ENCODE measurements around the gene TSPAN5. TPM values are rescaled to one million over a fixed set of nuclear protein-coding genes. Genes with fewer than 3 reads are reported as not detected.

Gene TSPAN5
- total RNA-seq, 3 donors from 2014 or later = 1.9 to 17.7 (median 12.8) TPM

GRCh38 chr4:98557194-98557892 lies 101.1 kb downstream of the TSPAN5 start:
- H3K4me3 ChIP-seq = no peak overlapping the region
- no peak overlapping the region for H3K27ac ChIP-seq
- no peaks in the 10 kb centered on the region for H3K4me1 ChIP-seq
- DNase-seq (ENCODE audit: low spot score in 2 of 2) = no peak
- no peaks in the 10 kb centered on the region for H3K27me3 ChIP-seq
- intact Hi-C loops (cut with DNase I; ENCODE audit: low total_unique reads) = no loop called here
- no peaks in the 10 kb centered on the region for H3K36me3 ChIP-seq
- TF ChIP-seq POLR2AphosphoS5 (IDR thresholded peaks at IDR 0.05) (no peak), POLR2A (IDR thresholded peaks at IDR 0.05) (no peak), CTCF (IDR thresholded peaks at IDR 0.05) (no peak)
- H3K9me3 ChIP-seq = no peaks in the 10 kb centered on the region

- H3K27ac ChIP-seq = peak overlapping the region; percentile 13 to 35
- H3K36me3 ChIP-seq = no peaks in the 10 kb centered on the region
- DNase-seq (ENCODE audit: low spot score in 2 of 2) = no peak
- H3K4me1 ChIP-seq = no peaks in the 10 kb centered on the region
- TF ChIP-seq CTCF (IDR thresholded peaks at IDR 0.05) (no peak), POLR2AphosphoS5 (IDR thresholded peaks at IDR 0.05) (no peak), POLR2A (IDR thresholded peaks at IDR 0.05) (no peak)
- no peak overlapping the region for H3K4me3 ChIP-seq
- intact Hi-C loops (cut with DNase I; ENCODE audit: low total_unique reads) = no loop called here
- H3K9me3 ChIP-seq = no peaks in the 10 kb centered on the region
- H3K27me3 ChIP-seq = no peaks in the 10 kb centered on the region
These were observed 102.0 kb downstream of the TSPAN5 start for GRCh38 chr4:98556451-98556850.

GRCh38 chr4:98555798-98556445 lies 102.5 kb downstream of the TSPAN5 start:
- intact Hi-C loops (cut with DNase I; ENCODE audit: low total_unique reads) = no loop called here
- peak overlapping the region; percentile 13 to 35 for H3K27ac ChIP-seq
- no peaks in the 10 kb centered on the region for H3K9me3 ChIP-seq
- TF ChIP-seq POLR2AphosphoS5 (IDR thresholded peaks at IDR 0.05) (no peak), CTCF (IDR thresholded peaks at IDR 0.05) (no peak), POLR2A (IDR thresholded peaks at IDR 0.05) (no peak)
- H3K4me3 ChIP-seq = no peak overlapping the region
- no peaks in the 10 kb centered on the region for H3K27me3 ChIP-seq
- DNase-seq (ENCODE audit: low spot score in 2 of 2) = peak in 1 of 2 donors; percentile 21
- no peaks in the 10 kb centered on the region for H3K4me1 ChIP-seq
- H3K36me3 ChIP-seq = no peaks in the 10 kb centered on the region

- no peaks in the 10 kb centered on the region for H3K9me3 ChIP-seq
- H3K27me3 ChIP-seq = no peaks in the 10 kb centered on the region
- H3K4me1 ChIP-seq = no peaks in the 10 kb centered on the region
- TF ChIP-seq CTCF (IDR thresholded peaks at IDR 0.05) (no peak), POLR2AphosphoS5 (IDR thresholded peaks at IDR 0.05) (no peak), POLR2A (IDR thresholded peaks at IDR 0.05) (no peak)
- intact Hi-C loops (cut with DNase I; ENCODE audit: low total_unique reads) = no loop called here
- peak overlapping the region; percentile 75 to 88 for H3K27ac ChIP-seq
- H3K36me3 ChIP-seq = no peaks in the 10 kb centered on the region
- H3K4me3 ChIP-seq = peak overlapping the region; percentile 41 to 71 (median 52)
- DNase-seq (ENCODE audit: low spot score in 2 of 2) = peak in 1 of 2 donors; percentile 33
These were observed 111.4 kb downstream of the TSPAN5 start for GRCh38 chr4:98546910-98547594.

All from breast epithelium (tissue), 4 donors.